GM11168 (cell line): ENCODE results near the gene CKAP2.
"Not testable (repeated sequence)": the region's sequence is repeated elsewhere in the genome, so short reads cannot be mapped to it uniquely, and the experiment has no call there.

Experiments used
- in situ Hi-C: fragments of 300-500 bp; cut with MboI; formaldehyde crosslinking; loops from one replicate; pipeline ENCODE4 v1.12.0; 2022; ENCODE audit warnings: low sequenced_read_pairs; ENCODE audit not compliant: unreplicated experiment

Gene CKAP2

GRCh38 chr13:52454820-52455676 is at the start of gene CKAP2:
Gene CKAP2 (plus strand): TSS chr13:52455478. CDS start chr13:52455557, 79 bp downstream.
- in situ Hi-C loops, result no loop called here

GRCh38 chr13:52405767-52406494 is 49.3 kb upstream of the CKAP2 start, which contains the start of gene THSD1:
Gene THSD1 (minus strand): TSS chr13:52406172. CDS start chr13:52402600, 3,572 bp downstream.
- in situ Hi-C loops, result no loop called here

- in situ Hi-C loops, result no loop called here
Observed at GRCh38 chr13:52406629-52407028, 48.6 kb upstream of the CKAP2 start.

- in situ Hi-C loops, result not testable (repeated sequence)
Observed at GRCh38 chr13:52407436-52407835, 47.8 kb upstream of the CKAP2 start.

- in situ Hi-C loops, result not testable (repeated sequence)
Observed at GRCh38 chr13:52408071-52408658, 47.1 kb upstream of the CKAP2 start.

- in situ Hi-C loops, result no loop called here
Observed at GRCh38 chr13:52411629-52412028, 43.6 kb upstream of the CKAP2 start.

- in situ Hi-C loops, result no loop called here
Observed at GRCh38 chr13:52412128-52412527, 43.1 kb upstream of the CKAP2 start.

GRCh38 chr13:52414051-52414450 is 41.2 kb upstream of the CKAP2 start:
- in situ Hi-C loops, result no loop called here

GRCh38 chr13:52414963-52415362 is 40.3 kb upstream of the CKAP2 start:
- in situ Hi-C loops, result no loop called here

- in situ Hi-C loops, result no loop called here
Observed at GRCh38 chr13:52419080-52419479, 36.2 kb upstream of the CKAP2 start.

- in situ Hi-C loops, result no loop called here
Observed at GRCh38 chr13:52421216-52421615, 34.1 kb upstream of the CKAP2 start.

GRCh38 chr13:52428295-52428694 is 27.0 kb upstream of the CKAP2 start:
- in situ Hi-C loops, result no loop called here

- in situ Hi-C loops, result no loop called here
Observed at GRCh38 chr13:52432456-52432855, 22.8 kb upstream of the CKAP2 start.

GRCh38 chr13:52446265-52446664 is 9.0 kb upstream of the CKAP2 start:
- in situ Hi-C loops, result no loop called here

- in situ Hi-C loops, result no loop called here
Observed at GRCh38 chr13:52447354-52447753, 7.9 kb upstream of the CKAP2 start.

- in situ Hi-C loops, result no loop called here
Observed at GRCh38 chr13:52447815-52448552, 7.3 kb upstream of the CKAP2 start.

GRCh38 chr13:52449331-52450011 is 5.8 kb upstream of the CKAP2 start:
- in situ Hi-C loops, result no loop called here

- in situ Hi-C loops, result no loop called here
Observed at GRCh38 chr13:52450012-52450792, 5.1 kb upstream of the CKAP2 start, which contains the start of gene VPS36. Gene VPS36 (minus strand): TSS chr13:52450634. CDS start chr13:52450594, 40 bp downstream.

GRCh38 chr13:52450793-52451116 is 4.5 kb upstream of the CKAP2 start:
- in situ Hi-C loops, result no loop called here
